Measurements from ENCODE around the gene PLXDC2. TPM values are rescaled to one million over a fixed set of nuclear protein-coding genes. Genes with fewer than 3 reads are reported as not detected.

Gene PLXDC2
- total RNA-seq, 1 donor: 3.2 TPM

- no peak for DNase-seq (ENCODE audit: low read depth)
- H3K4me3 ChIP-seq (ENCODE audit: low read depth, low read length): no peak overlapping the region
- no peak for TF ChIP-seq CTCF (IDR thresholded peaks at IDR 0.05; ENCODE audit: insufficient read depth, low read length)
Observed at GRCh38 chr10:19865676-19866075, 49.4 kb downstream of the PLXDC2 start.

- DNase-seq (ENCODE audit: low read depth): no peak
- H3K4me3 ChIP-seq (ENCODE audit: low read depth, low read length): no peak overlapping the region
- no peak for TF ChIP-seq CTCF (IDR thresholded peaks at IDR 0.05; ENCODE audit: insufficient read depth, low read length)
Observed at GRCh38 chr10:19869370-19869769, 53.1 kb downstream of the PLXDC2 start.

- H3K4me3 ChIP-seq (ENCODE audit: low read depth, low read length): no peak overlapping the region
- TF ChIP-seq CTCF (IDR thresholded peaks at IDR 0.05; ENCODE audit: insufficient read depth, low read length): no peak
- peak; percentile 2 for DNase-seq (ENCODE audit: low read depth)
Observed at GRCh38 chr10:19872504-19873271, 56.5 kb downstream of the PLXDC2 start.

- H3K4me3 ChIP-seq (ENCODE audit: low read depth, low read length): no peak overlapping the region
- no peak for DNase-seq (ENCODE audit: low read depth)
- TF ChIP-seq CTCF (IDR thresholded peaks at IDR 0.05; ENCODE audit: insufficient read depth, low read length): no peak
Observed at GRCh38 chr10:19874190-19874589, 58.0 kb downstream of the PLXDC2 start.

- no peak for DNase-seq (ENCODE audit: low read depth)
- no peak overlapping the region for H3K4me3 ChIP-seq (ENCODE audit: low read depth, low read length)
- no peak for TF ChIP-seq CTCF (IDR thresholded peaks at IDR 0.05; ENCODE audit: insufficient read depth, low read length)
Observed at GRCh38 chr10:19874791-19875190, 58.6 kb downstream of the PLXDC2 start.

- no peak for DNase-seq (ENCODE audit: low read depth)
- no peak for TF ChIP-seq CTCF (IDR thresholded peaks at IDR 0.05; ENCODE audit: insufficient read depth, low read length)
- no peak overlapping the region for H3K4me3 ChIP-seq (ENCODE audit: low read depth, low read length)
Observed at GRCh38 chr10:19876570-19876969, 60.3 kb downstream of the PLXDC2 start.

All from fibroblast of the aortic adventitia (primary cell).